ENCODE data around the gene TMEM271.

Gene TMEM271

DNA sequence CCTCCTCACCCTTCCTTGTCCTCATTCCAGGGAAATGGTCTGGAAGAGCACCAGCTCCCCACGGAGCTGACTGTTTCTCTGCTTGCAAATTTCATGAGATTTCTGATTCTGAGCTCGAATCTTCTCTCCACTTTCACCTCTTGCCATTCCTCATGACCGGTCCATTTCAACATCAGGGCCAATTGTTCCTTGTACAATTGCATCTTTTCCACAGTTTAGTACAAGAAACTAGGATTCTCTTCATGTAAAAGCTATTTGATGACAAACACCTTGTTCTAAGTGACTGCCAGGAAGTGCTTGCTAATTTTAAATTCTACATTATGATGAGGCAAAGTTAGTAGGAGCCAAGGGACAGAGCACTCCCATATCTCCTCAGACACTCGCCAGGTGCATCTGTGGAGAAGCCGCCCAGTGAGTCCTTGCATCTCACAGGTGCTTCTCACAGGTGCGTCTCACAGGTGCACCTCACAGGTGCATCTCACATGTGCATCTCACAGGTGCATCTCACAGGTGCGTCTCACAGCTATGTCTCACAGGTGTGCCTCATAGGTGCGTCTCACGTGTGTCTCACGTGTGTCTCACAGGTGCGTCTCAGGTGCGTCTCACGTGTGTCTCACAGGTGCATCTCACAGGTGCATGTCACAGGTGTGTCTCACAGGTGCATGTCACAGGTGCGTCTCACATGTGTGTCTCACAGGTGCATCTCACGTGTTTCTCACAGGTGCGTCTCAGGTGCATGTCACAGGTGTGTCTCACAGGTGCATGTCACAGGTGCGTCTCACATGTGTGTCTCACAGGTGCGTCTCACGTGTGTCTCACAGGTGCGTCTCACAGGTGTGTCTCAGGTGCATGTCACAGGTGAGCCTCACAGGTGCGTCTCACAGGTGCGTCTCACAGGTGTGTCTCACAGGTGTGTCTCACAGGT, 46.2 kb upstream of the TMEM271 start:
- TF ChIP-seq, protein P1, sequence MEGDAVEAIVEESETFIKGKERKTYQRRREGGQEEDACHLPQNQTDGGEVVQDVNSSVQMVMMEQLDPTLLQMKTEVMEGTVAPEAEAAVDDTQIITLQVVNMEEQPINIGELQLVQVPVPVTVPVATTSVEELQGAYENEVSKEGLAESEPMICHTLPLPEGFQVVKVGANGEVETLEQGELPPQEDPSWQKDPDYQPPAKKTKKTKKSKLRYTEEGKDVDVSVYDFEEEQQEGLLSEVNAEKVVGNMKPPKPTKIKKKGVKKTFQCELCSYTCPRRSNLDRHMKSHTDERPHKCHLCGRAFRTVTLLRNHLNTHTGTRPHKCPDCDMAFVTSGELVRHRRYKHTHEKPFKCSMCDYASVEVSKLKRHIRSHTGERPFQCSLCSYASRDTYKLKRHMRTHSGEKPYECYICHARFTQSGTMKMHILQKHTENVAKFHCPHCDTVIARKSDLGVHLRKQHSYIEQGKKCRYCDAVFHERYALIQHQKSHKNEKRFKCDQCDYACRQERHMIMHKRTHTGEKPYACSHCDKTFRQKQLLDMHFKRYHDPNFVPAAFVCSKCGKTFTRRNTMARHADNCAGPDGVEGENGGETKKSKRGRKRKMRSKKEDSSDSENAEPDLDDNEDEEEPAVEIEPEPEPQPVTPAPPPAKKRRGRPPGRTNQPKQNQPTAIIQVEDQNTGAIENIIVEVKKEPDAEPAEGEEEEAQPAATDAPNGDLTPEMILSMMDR (IDR thresholded peaks at IDR 0.05; ENCODE audit: low read depth, low read length, missing control alignments) = no peak
- no peak for DNase-seq (ENCODE audit: low read depth)
- H3K4me3 ChIP-seq (ENCODE audit: low read depth, low read length) = no peak overlapping the region

DNA sequence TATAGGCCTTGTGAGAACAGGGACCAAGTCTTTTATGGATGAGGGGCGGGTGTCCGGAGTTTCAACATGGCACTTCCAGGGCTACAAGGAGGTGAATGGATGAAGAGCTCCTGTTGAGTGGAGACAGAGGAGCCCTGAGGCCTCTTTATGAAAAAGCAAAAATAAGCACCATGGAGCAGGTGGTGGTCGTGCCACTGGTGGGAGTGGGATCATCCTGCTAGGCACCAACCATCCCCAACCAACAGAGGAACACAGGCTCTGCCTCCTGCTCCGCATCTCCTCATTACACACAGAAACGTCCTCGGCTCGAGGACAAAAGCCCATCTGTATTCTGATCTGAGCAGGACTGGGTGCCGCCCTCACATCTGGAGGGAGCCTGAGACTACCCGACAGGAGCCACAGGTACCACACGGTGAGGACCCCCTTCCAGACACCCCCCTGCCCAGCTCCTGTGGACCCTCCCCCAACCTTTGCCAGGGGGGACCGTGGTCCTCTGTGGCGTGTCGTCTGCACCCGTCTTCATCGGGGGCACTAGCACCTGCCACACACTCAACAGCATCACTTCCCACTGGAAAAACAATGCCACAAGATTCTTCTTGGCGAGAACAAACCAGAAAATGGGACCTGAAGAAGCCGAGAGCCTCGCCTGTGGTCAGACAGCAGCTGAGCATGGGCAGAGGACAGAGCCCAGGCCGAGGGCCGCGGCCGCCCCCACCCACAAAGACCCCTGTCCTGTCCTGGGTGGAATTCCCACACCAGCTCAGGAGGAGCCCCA, 45.4 kb upstream of the TMEM271 start:
- no peak for DNase-seq (ENCODE audit: low read depth)
- H3K4me3 ChIP-seq (ENCODE audit: low read depth, low read length) = no peak overlapping the region
- TF ChIP-seq, protein P1 (IDR thresholded peaks at IDR 0.05; ENCODE audit: low read depth, low read length, missing control alignments) = no peak

DNA sequence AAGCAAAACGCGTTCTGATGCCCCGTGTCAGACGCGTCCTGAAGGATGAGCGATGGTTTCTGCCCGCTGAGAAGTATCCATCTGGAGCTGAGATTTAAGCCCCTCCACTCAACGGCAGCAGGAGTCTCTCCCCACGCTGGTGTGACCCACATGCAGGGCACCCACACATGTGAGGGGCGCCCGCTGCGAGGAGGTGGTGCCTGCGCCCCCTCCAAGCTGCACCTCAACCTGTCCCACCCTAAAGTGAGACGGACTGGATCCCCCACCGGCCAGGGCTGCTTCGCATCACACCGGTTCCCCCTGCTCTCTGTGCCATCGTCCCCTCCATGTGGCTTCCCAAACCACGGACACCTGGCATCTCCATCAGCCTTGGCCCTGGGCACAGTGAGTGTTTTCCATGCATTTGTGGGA, 44.8 kb upstream of the TMEM271 start:
- no peak for DNase-seq (ENCODE audit: low read depth)
- no peak overlapping the region for H3K4me3 ChIP-seq (ENCODE audit: low read depth, low read length)
- TF ChIP-seq, protein P1 (IDR thresholded peaks at IDR 0.05; ENCODE audit: low read depth, low read length, missing control alignments) = no peak

DNA sequence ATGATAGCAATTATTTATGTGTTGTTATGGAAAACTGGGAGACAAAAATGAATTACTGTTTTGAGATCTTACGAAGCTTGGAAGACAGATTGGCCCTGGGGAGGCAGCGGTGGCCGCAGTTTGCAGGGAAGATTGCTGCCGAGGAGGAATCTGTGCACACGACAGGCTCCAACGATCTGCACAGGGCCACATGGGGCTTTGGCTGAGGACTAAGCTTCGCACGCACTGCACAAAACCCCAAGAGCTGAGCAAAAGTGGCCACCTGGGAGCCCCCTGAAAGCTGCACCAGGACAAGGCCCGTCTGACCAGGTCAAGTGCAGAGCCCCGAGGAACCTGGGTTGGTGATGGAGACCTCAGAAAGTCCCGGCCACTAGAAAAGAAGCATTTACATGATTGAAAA, 44.1 kb upstream of the TMEM271 start:
- TF ChIP-seq, protein P1 (IDR thresholded peaks at IDR 0.05; ENCODE audit: low read depth, low read length, missing control alignments) = no peak
- DNase-seq (ENCODE audit: low read depth) = no peak
- no peak overlapping the region for H3K4me3 ChIP-seq (ENCODE audit: low read depth, low read length)

DNA sequence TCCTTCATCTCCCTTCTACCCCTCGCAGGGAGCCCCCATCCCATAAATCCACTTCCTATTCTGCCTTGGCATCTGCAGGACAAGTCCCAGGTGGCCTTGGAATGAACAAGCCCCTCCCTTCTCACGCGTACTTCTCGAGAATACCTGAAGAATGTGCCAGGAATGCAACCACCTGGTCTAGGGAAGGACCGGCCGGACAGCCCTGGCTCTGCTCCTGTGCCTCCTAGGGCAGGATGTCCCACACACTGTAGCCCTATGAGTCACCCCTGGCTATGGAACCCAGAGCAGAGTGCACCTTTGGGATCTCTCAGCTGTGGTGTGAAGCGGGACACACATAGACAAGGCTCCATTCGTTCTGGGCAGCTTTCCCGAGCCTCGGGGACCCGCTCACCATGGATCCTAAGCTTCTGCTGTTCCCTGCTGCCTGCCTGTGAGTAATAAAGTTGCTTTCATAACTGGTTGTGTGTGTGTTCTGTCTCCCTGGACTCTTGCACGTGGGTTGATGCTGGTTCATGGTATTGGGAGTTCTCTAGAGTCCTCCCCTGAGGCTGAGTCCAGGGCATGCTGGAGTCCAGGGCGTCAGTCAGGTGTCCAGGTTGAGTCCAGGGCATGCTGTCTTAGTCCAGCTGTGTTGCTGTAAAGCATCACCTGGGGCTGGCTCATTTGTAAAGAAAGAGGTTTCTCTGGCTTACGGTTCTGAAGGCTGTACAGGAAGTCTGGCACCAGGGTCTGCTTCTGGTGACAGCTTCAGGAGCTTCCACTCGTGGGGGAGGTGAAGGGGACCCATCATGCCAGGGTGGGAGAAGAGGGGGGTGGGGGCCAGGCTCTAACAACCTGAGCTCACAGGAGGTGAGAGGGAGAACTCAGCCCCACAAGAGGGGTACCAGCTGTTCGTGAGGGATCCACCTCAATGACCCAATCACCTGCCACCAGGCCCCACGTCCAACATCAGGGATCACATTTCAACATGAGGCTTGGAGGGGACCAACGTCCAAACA, 41.8 kb upstream of the TMEM271 start:
- TF ChIP-seq, protein P1 (IDR thresholded peaks at IDR 0.05; ENCODE audit: low read depth, low read length, missing control alignments) = no peak
- no peak for DNase-seq (ENCODE audit: low read depth)
- no peak overlapping the region for H3K4me3 ChIP-seq (ENCODE audit: low read depth, low read length)

DNA sequence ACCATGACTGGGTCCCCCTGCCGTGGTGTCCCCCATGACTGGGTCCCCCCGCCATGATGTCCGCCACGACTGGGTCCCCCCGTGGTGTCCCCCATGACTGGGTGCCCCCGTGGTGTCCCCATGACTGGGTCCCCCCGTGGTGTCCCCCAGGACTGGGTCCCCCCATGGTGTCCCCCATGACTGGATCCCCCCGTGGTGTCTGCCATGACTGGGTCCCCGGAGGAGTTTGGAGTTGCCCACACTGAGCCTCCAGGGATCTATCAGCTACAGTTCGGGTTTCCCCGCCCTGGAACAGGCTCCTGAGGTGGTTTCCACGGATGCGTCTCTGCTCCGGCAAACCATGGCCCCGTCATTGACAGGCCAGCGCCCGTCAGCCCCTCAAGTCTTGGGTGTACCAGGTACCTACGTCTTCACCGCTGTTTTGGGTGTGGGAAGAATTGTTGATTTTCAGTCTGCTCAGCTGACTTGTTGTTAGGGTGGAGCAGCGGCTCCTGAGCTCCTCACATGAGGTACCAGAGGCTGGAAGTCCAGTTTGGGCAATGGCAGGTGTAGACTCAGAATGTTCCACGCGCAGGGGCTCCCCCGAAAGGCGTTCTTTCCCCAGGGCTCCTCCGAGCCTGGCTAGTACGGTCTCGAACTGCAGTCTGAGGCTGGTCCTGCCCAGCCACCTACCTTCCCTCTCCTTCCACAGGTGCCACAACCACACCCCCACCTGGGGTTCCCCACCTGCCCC, 41.0 kb upstream of the TMEM271 start:
- no peak for DNase-seq (ENCODE audit: low read depth)
- TF ChIP-seq, protein P1 (IDR thresholded peaks at IDR 0.05; ENCODE audit: low read depth, low read length, missing control alignments) = no peak
- no peak overlapping the region for H3K4me3 ChIP-seq (ENCODE audit: low read depth, low read length)

Measured in GM12864 (cell line).